Activated T-cell treated with anti-CD3 and anti-CD28 coated beads for 1 hour (primary cell): ENCODE measurements around the gene RBBP9.
"Not testable (repeated sequence)": the region's sequence is repeated elsewhere in the genome, so short reads cannot be mapped to it uniquely, and the experiment has no call there.

Experiments used
- DNase-seq: peaks from one replicate; pipeline ENCODE4 v3.0.0-alpha.2; 2020; ENCODE audit warnings: low read depth

Gene RBBP9

GRCh38 chr20:18504479-18505060 lies 7.5 kb upstream of the RBBP9 start:
- DNase-seq: no peak

- DNase-seq: not testable (repeated sequence)
Observed at GRCh38 chr20:18501672-18502071, 4.6 kb upstream of the RBBP9 start.

GRCh38 chr20:18497603-18498002 lies 578 bp upstream of the RBBP9 start:
- DNase-seq: no peak

GRCh38 chr20:18496042-18496441 lies 983 bp downstream of the RBBP9 start:
- DNase-seq: no peak

GRCh38 chr20:18488301-18488700 lies 8.7 kb downstream of the RBBP9 start:
- DNase-seq: no peak

GRCh38 chr20:18481596-18481995 lies 15.4 kb downstream of the RBBP9 start:
- DNase-seq: no peak

- DNase-seq: no peak
Observed at GRCh38 chr20:18477821-18478220, 19.2 kb downstream of the RBBP9 start.

GRCh38 chr20:18477218-18477617 lies 19.8 kb downstream of the RBBP9 start:
- no peak for DNase-seq

GRCh38 chr20:18466894-18467730 lies 29.9 kb downstream of the RBBP9 start, which contains the start of the genes DZANK1 and POLR3F:
Gene DZANK1, minus strand, starts transcription at chr20:18467030. Its CDS starts 1,672 bp downstream, at chr20:18465358.
Gene POLR3F, plus strand, starts transcription at chr20:18467390. Its CDS starts 117 bp downstream, at chr20:18467507.
- peak; percentile 89 for DNase-seq

- DNase-seq: no peak
Observed at GRCh38 chr20:18466574-18466893, 30.5 kb downstream of the RBBP9 start.

- no peak for DNase-seq
Observed at GRCh38 chr20:18465536-18466200, 31.4 kb downstream of the RBBP9 start.

- DNase-seq: no peak
Observed at GRCh38 chr20:18456600-18456999, 40.4 kb downstream of the RBBP9 start.

- DNase-seq: no peak
Observed at GRCh38 chr20:18443886-18444285, 53.1 kb downstream of the RBBP9 start.

GRCh38 chr20:18440403-18440802 lies 56.6 kb downstream of the RBBP9 start:
- DNase-seq: no peak

- no peak for DNase-seq
Observed at GRCh38 chr20:18436847-18437246, 60.2 kb downstream of the RBBP9 start.
